ENCODE results near the gene IL1RAP.

Gene IL1RAP

DNA sequence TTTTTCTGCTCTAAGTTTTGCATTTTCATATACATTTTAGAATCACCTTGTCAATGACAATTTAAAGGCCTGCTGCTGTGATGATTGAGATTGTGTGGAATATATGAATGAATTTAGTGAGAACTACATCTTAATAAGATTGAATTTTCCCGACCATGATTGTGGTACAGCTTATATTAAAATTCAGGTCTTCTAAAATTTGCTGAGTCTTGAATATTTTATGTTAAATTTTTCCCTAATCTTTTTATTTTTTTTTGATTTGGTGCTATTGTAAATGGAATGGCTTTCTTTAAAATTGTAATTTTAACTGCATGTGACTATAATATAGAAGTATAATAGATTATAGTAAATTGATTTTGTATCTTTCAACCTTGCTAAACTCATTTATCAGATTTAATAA lies 172.1 kb downstream of the IL1RAP start:
- Histone ChIP-seq H3K27me3 (ENCODE audit: control insufficient read depth in 1 of 2, insufficient read depth in 2 of 2, low read length in 2 of 2) (no peaks in the 10 kb centered on the region), H3K36me3 (ENCODE audit: insufficient read depth, low read length) (no peaks in the 10 kb centered on the region), H3K9ac (ENCODE audit: low read length) (no peak overlapping the region), H3K4me3 (ENCODE audit: low read depth in 1 of 2, low read length in 2 of 2) (no peak overlapping the region), H3K4me1 (ENCODE audit: insufficient read depth, low read length) (no peaks in the 10 kb centered on the region), H3K9me3 (ENCODE audit: low read length) (no peaks in the 10 kb centered on the region), H3K27ac (ENCODE audit: low read depth, low read length) (no peak overlapping the region)

GRCh38 chr3:190690246-190690645 lies 176.4 kb downstream of the IL1RAP start:
- no peak overlapping the region for H3K9ac ChIP-seq (ENCODE audit: low read length)
- H3K4me3 ChIP-seq (ENCODE audit: low read depth in 1 of 2, low read length in 2 of 2): no peak overlapping the region
- H3K9me3 ChIP-seq (ENCODE audit: low read length): no peaks in the 10 kb centered on the region
- no peaks in the 10 kb centered on the region for H3K4me1 ChIP-seq (ENCODE audit: insufficient read depth, low read length)
- no peaks in the 10 kb centered on the region for H3K36me3 ChIP-seq (ENCODE audit: insufficient read depth, low read length)
- no peak overlapping the region for H3K27ac ChIP-seq (ENCODE audit: low read depth, low read length)
- H3K27me3 ChIP-seq (ENCODE audit: control insufficient read depth in 1 of 2, insufficient read depth in 2 of 2, low read length in 2 of 2): no peaks in the 10 kb centered on the region

- H3K4me3 ChIP-seq (ENCODE audit: low read depth in 1 of 2, low read length in 2 of 2): no peak overlapping the region
- H3K4me1 ChIP-seq (ENCODE audit: insufficient read depth, low read length): no peaks in the 10 kb centered on the region
Observed at GRCh38 chr3:190692256-190692655, 178.4 kb downstream of the IL1RAP start.

DNA sequence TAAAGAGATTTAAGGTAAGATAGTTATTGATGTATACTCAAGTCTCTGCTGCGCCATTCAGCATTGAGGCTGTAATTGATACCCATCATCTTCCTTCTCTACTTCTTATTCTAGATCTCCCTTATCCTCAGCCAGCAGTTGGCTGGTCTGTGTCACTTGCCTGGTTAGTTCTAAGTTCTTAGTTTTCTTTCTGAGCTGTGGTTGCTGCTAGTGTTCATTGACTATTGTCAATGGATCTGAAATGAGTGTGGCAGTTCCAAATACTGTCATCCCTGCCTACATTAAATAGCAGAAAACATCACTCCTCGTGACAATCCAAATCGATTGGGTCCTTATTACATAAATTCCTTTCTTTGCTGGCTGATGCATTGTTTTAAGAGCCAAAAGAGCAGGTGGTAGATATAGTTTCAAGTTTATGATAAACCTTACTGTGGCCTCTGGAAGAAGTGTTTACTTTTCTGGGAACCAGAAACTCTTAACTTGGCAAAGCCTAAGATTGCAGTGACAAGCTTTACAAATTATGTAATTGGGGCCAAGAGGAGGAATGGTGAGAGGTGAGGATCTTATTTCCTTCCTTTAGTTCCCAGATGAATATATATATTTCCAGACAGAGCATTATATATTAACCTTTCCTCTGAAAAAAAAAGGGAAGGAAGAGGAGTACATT lies 180.6 kb downstream of the IL1RAP start:
- no peaks in the 10 kb centered on the region for H3K27me3 ChIP-seq (ENCODE audit: control insufficient read depth in 1 of 2, insufficient read depth in 2 of 2, low read length in 2 of 2)
- no peak overlapping the region for H3K27ac ChIP-seq (ENCODE audit: low read depth, low read length)
- H3K9ac ChIP-seq (ENCODE audit: low read length): no peak overlapping the region
- H3K9me3 ChIP-seq (ENCODE audit: low read length): no peaks in the 10 kb centered on the region
- H3K36me3 ChIP-seq (ENCODE audit: insufficient read depth, low read length): no peaks in the 10 kb centered on the region
- H3K4me1 ChIP-seq (ENCODE audit: insufficient read depth, low read length): no peaks in the 10 kb centered on the region
- no peak overlapping the region for H3K4me3 ChIP-seq (ENCODE audit: low read depth in 1 of 2, low read length in 2 of 2)

More at GRCh38 chr3:190692256-190692655, 178.4 kb downstream of the IL1RAP start:
- H3K9me3 ChIP-seq (ENCODE audit: low read length): no peaks in the 10 kb centered on the region
- H3K27ac ChIP-seq (ENCODE audit: low read depth, low read length): no peak overlapping the region
- no peaks in the 10 kb centered on the region for H3K36me3 ChIP-seq (ENCODE audit: insufficient read depth, low read length)
- no peaks in the 10 kb centered on the region for H3K27me3 ChIP-seq (ENCODE audit: control insufficient read depth in 1 of 2, insufficient read depth in 2 of 2, low read length in 2 of 2)
- no peak overlapping the region for H3K9ac ChIP-seq (ENCODE audit: low read length)

- Histone ChIP-seq H3K36me3 (ENCODE audit: insufficient read depth, low read length) (no peaks in the 10 kb centered on the region), H3K4me3 (ENCODE audit: low read depth in 1 of 2, low read length in 2 of 2) (no peak overlapping the region), H3K27ac (ENCODE audit: low read depth, low read length) (no peak overlapping the region), H3K4me1 (ENCODE audit: insufficient read depth, low read length) (no peaks in the 10 kb centered on the region), H3K9me3 (ENCODE audit: low read length) (no peaks in the 10 kb centered on the region), H3K27me3 (ENCODE audit: control insufficient read depth in 1 of 2, insufficient read depth in 2 of 2, low read length in 2 of 2) (no peaks in the 10 kb centered on the region), H3K9ac (ENCODE audit: low read length) (no peak overlapping the region)
Observed at GRCh38 chr3:190695225-190695624, 181.3 kb downstream of the IL1RAP start.

DNA sequence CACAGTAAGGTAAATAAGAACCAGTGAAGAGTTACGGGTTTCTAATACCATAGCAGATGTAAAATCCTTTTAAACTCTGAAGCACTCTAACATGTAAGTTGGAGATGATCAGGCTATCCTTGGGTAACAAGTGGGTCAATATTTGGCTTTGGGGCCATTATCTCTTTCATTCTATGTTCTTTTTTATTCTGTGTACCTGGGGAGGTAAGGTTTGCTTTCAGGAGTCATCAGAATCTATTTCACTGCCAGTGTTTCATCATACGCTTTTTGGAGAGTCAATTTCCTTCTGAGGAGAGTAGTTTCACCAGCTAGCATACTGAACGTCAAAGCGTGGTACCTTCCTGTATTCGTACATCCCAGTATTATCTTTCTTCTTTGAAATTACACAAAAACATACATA lies 182.1 kb downstream of the IL1RAP start:
- Histone ChIP-seq H3K4me1 (ENCODE audit: insufficient read depth, low read length) (no peaks in the 10 kb centered on the region), H3K27me3 (ENCODE audit: control insufficient read depth in 1 of 2, insufficient read depth in 2 of 2, low read length in 2 of 2) (no peaks in the 10 kb centered on the region), H3K9me3 (ENCODE audit: low read length) (no peaks in the 10 kb centered on the region), H3K36me3 (ENCODE audit: insufficient read depth, low read length) (no peaks in the 10 kb centered on the region), H3K9ac (ENCODE audit: low read length) (no peak overlapping the region), H3K4me3 (ENCODE audit: low read depth in 1 of 2, low read length in 2 of 2) (no peak overlapping the region), H3K27ac (ENCODE audit: low read depth, low read length) (no peak overlapping the region)

GRCh38 chr3:190696777-190697501 lies 183.1 kb downstream of the IL1RAP start:
- Histone ChIP-seq H3K4me3 (ENCODE audit: low read depth in 1 of 2, low read length in 2 of 2) (no peak overlapping the region), H3K9ac (ENCODE audit: low read length) (no peak overlapping the region), H3K9me3 (ENCODE audit: low read length) (no peaks in the 10 kb centered on the region), H3K27me3 (ENCODE audit: control insufficient read depth in 1 of 2, insufficient read depth in 2 of 2, low read length in 2 of 2) (no peaks in the 10 kb centered on the region), H3K27ac (ENCODE audit: low read depth, low read length) (no peak overlapping the region), H3K36me3 (ENCODE audit: insufficient read depth, low read length) (no peaks in the 10 kb centered on the region), H3K4me1 (ENCODE audit: insufficient read depth, low read length) (no peaks in the 10 kb centered on the region)

GRCh38 chr3:190697502-190697830 lies 183.6 kb downstream of the IL1RAP start:
- H3K27ac ChIP-seq (ENCODE audit: low read depth, low read length): no peak overlapping the region
- H3K4me3 ChIP-seq (ENCODE audit: low read depth in 1 of 2, low read length in 2 of 2): no peak overlapping the region
- H3K36me3 ChIP-seq (ENCODE audit: insufficient read depth, low read length): no peaks in the 10 kb centered on the region
- H3K4me1 ChIP-seq (ENCODE audit: insufficient read depth, low read length): no peaks in the 10 kb centered on the region
- H3K9me3 ChIP-seq (ENCODE audit: low read length): no peaks in the 10 kb centered on the region
- no peak overlapping the region for H3K9ac ChIP-seq (ENCODE audit: low read length)
- H3K27me3 ChIP-seq (ENCODE audit: control insufficient read depth in 1 of 2, insufficient read depth in 2 of 2, low read length in 2 of 2): no peaks in the 10 kb centered on the region

DNA sequence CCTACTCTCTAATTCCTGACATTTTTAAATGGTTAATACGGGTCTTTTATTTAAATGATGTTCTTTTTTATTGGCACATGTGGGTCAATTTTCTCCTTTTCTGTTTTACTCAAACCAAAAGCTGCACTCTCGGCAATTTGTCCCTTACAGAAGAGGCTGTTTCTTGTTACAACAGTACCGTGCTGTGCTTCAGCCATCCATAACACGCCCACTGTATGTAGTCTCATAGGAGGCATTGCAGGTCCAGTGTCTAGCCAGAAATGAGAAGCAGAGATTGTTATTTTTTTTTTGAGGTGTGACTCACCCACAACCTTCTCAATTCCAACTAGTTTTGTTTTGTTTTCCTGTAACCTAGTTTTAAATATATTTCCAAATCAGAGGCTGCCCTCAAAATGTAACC lies 184.0 kb downstream of the IL1RAP start:
- no peaks in the 10 kb centered on the region for H3K36me3 ChIP-seq (ENCODE audit: insufficient read depth, low read length)

DNA sequence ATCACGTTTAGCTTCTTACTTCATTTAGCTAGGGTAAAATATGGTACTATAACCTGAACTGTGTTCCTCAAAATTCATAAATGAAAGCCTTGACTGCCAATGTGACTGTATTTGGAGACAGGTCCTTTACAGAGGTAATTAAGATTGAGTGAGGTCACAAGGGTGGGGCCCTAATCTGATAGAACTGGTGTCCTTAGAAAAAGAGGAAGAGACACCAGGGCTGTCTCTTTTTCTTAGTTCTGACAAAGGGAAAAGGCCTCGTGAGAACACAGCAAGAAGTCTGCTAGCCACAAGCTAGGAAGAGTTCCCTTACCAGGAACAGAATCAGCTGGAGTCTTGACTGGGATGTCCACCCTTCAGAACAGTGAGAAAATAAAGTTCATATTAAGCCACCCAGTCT lies 185.9 kb downstream of the IL1RAP start:
- Histone ChIP-seq H3K9ac (ENCODE audit: low read length) (no peak overlapping the region), H3K4me3 (ENCODE audit: low read depth in 1 of 2, low read length in 2 of 2) (no peak overlapping the region), H3K4me1 (ENCODE audit: insufficient read depth, low read length) (no peaks in the 10 kb centered on the region), H3K36me3 (ENCODE audit: insufficient read depth, low read length) (no peaks in the 10 kb centered on the region), H3K9me3 (ENCODE audit: low read length) (no peaks in the 10 kb centered on the region), H3K27ac (ENCODE audit: low read depth, low read length) (no peak overlapping the region), H3K27me3 (ENCODE audit: control insufficient read depth in 1 of 2, insufficient read depth in 2 of 2, low read length in 2 of 2) (no peaks in the 10 kb centered on the region)

More for the DNA sequence above, 184.0 kb downstream of the IL1RAP start:
- no peak overlapping the region for H3K27ac ChIP-seq (ENCODE audit: low read depth, low read length)
- no peaks in the 10 kb centered on the region for H3K4me1 ChIP-seq (ENCODE audit: insufficient read depth, low read length)
- no peaks in the 10 kb centered on the region for H3K27me3 ChIP-seq (ENCODE audit: control insufficient read depth in 1 of 2, insufficient read depth in 2 of 2, low read length in 2 of 2)
- H3K9ac ChIP-seq (ENCODE audit: low read length): no peak overlapping the region
- no peak overlapping the region for H3K4me3 ChIP-seq (ENCODE audit: low read depth in 1 of 2, low read length in 2 of 2)
- no peaks in the 10 kb centered on the region for H3K9me3 ChIP-seq (ENCODE audit: low read length)

- no peaks in the 10 kb centered on the region for H3K4me1 ChIP-seq (ENCODE audit: insufficient read depth, low read length)
- no peaks in the 10 kb centered on the region for H3K9me3 ChIP-seq (ENCODE audit: low read length)
- no peaks in the 10 kb centered on the region for H3K27me3 ChIP-seq (ENCODE audit: control insufficient read depth in 1 of 2, insufficient read depth in 2 of 2, low read length in 2 of 2)
- H3K36me3 ChIP-seq (ENCODE audit: insufficient read depth, low read length): no peaks in the 10 kb centered on the region
- H3K4me3 ChIP-seq (ENCODE audit: low read depth in 1 of 2, low read length in 2 of 2): no peak overlapping the region
- no peak overlapping the region for H3K9ac ChIP-seq (ENCODE audit: low read length)
- H3K27ac ChIP-seq (ENCODE audit: low read depth, low read length): no peak overlapping the region
Observed at GRCh38 chr3:190701096-190701532, 187.2 kb downstream of the IL1RAP start.

GRCh38 chr3:190706582-190706981 lies 192.7 kb downstream of the IL1RAP start:
- no peak overlapping the region for H3K27ac ChIP-seq (ENCODE audit: low read depth, low read length)
- H3K27me3 ChIP-seq (ENCODE audit: control insufficient read depth in 1 of 2, insufficient read depth in 2 of 2, low read length in 2 of 2): no peaks in the 10 kb centered on the region
- H3K4me3 ChIP-seq (ENCODE audit: low read depth in 1 of 2, low read length in 2 of 2): no peak overlapping the region
- no peaks in the 10 kb centered on the region for H3K4me1 ChIP-seq (ENCODE audit: insufficient read depth, low read length)
- no peaks in the 10 kb centered on the region for H3K9me3 ChIP-seq (ENCODE audit: low read length)
- no peaks in the 10 kb centered on the region for H3K36me3 ChIP-seq (ENCODE audit: insufficient read depth, low read length)
- no peak overlapping the region for H3K9ac ChIP-seq (ENCODE audit: low read length)

Measured in muscle layer of colon (tissue), 2 donors.